Jurkat, Clone E6-1 (cell line): Measurements from ENCODE around the gene ACAD8. TPM values are rescaled to one million over a fixed set of nuclear protein-coding genes. Genes with fewer than 3 reads are reported as not detected.

ENCODE experiments used
- DNase-seq: peaks from one replicate; pipeline ENCODE4 v3.0.0-alpha.2; 2011; ENCODE audit warnings: low read depth, low spot score
- H3K4me3 ChIP-seq: 2 replicates; pipeline ENCODE4 v1.5.1; 2011; ENCODE audit warnings: mild to moderate bottlenecking, low read length, control low read depth, moderate library complexity
- polyA plus RNA-seq: library from polyadenylated mRNA; unstranded; fragments of >200 nt; gene quantifications from one replicate; pipeline ENCODE4 v1.2.1, GENCODE V29; 2012; ENCODE audit warnings: missing spikeins; ENCODE audit not compliant: insufficient read length, insufficient read depth

Gene ACAD8
- polyA plus RNA-seq, result 62.2 TPM

- H3K4me3 ChIP-seq, result peak within 1 kb of the TSS; percentile 84
- peak; percentile 98 for DNase-seq
Measured at GRCh38 chr11:134253188-134253993, at the start of gene ACAD8, which contains the start of gene THYN1. ACAD8 (plus strand) TSS chr11:134253568; CDS start chr11:134253601, 33 bp downstream. THYN1 (minus strand) TSS chr11:134253352; CDS start chr11:134252882, 470 bp downstream.

GRCh38 chr11:134205729-134206128 is 47.6 kb upstream of the ACAD8 start:
- DNase-seq, result no peak
- no peak overlapping the region for H3K4me3 ChIP-seq

GRCh38 chr11:134206185-134206584 is 47.2 kb upstream of the ACAD8 start:
- no peak for DNase-seq
- H3K4me3 ChIP-seq, result no peak overlapping the region

- no peak overlapping the region for H3K4me3 ChIP-seq
- DNase-seq, result peak; percentile 18
Measured at GRCh38 chr11:134207538-134208239, 45.7 kb upstream of the ACAD8 start.

- no peak for DNase-seq
- H3K4me3 ChIP-seq, result no peak overlapping the region
Measured at GRCh38 chr11:134215836-134216235, 37.5 kb upstream of the ACAD8 start.

GRCh38 chr11:134216816-134217215 is 36.6 kb upstream of the ACAD8 start:
- no peak for DNase-seq
- no peak overlapping the region for H3K4me3 ChIP-seq

- peak overlapping the region; percentile 96 for H3K4me3 ChIP-seq
- peak; percentile 11 for DNase-seq
Measured at GRCh38 chr11:134223121-134223520, 30.2 kb upstream of the ACAD8 start.

GRCh38 chr11:134223836-134224709 is 29.3 kb upstream of the ACAD8 start, which contains the start of the genes NCAPD3 and VPS26B:
NCAPD3 (minus strand) TSS chr11:134223967; CDS start chr11:134223926, 41 bp downstream.
VPS26B (plus strand) TSS chr11:134224671; CDS start chr11:134225123, 452 bp downstream.
- H3K4me3 ChIP-seq, result peak within 1 kb of the TSS; percentile 96
- peak; percentile 95 for DNase-seq

- peak overlapping the region; percentile 96 for H3K4me3 ChIP-seq
- DNase-seq, result peak; percentile 44
Measured at GRCh38 chr11:134224710-134225664, 28.4 kb upstream of the ACAD8 start.

GRCh38 chr11:134226806-134227325 is 26.5 kb upstream of the ACAD8 start:
- DNase-seq, result no peak
- peak overlapping the region; percentile 96; the same call in 1 of the 2 replicates for H3K4me3 ChIP-seq

- H3K4me3 ChIP-seq, result no peak overlapping the region
- peak; percentile 93 for DNase-seq
Measured at GRCh38 chr11:134228625-134229024, 24.7 kb upstream of the ACAD8 start.

- H3K4me3 ChIP-seq, result no peak overlapping the region
Measured at GRCh38 chr11:134229126-134229790, 24.1 kb upstream of the ACAD8 start.

GRCh38 chr11:134230339-134230738 is 23.0 kb upstream of the ACAD8 start:
- DNase-seq, result no peak
- no peak overlapping the region for H3K4me3 ChIP-seq

More at GRCh38 chr11:134229126-134229790, 24.1 kb upstream of the ACAD8 start:
- no peak for DNase-seq

GRCh38 chr11:134231958-134232659 is 21.3 kb upstream of the ACAD8 start:
- no peak for DNase-seq
- no peak overlapping the region for H3K4me3 ChIP-seq

- H3K4me3 ChIP-seq, result no peak overlapping the region
- DNase-seq, result no peak
Measured at GRCh38 chr11:134233729-134234179, 19.6 kb upstream of the ACAD8 start.

- no peak overlapping the region for H3K4me3 ChIP-seq
- DNase-seq, result no peak
Measured at GRCh38 chr11:134235399-134235798, 18.0 kb upstream of the ACAD8 start.
